Panc1 (cell line): Measurements from ENCODE around the gene NIPBL.

Experiments used
- CTCF ChIP-seq: fragments of 450-650 bp; IDR thresholded peaks from 2 replicates; pipeline ENCODE4 v1.5.1; 2017; ENCODE audit warnings: mild to moderate bottlenecking
- POLR2AphosphoS5 ChIP-seq: IDR thresholded peaks from 2 replicates; pipeline ENCODE4 v1.6.1; 2012; ENCODE audit warnings: mild to moderate bottlenecking, low read depth, low read length, moderate library complexity
- TCF7L2 ChIP-seq: IDR thresholded peaks from 2 replicates; pipeline ENCODE4 v1.6.1; 2011; ENCODE audit warnings: mild to moderate bottlenecking, low read depth, low read length, inconsistent platforms
- TF ChIP-seq, protein P1 (sequence below), 2 experiments: IDR thresholded peaks; 2 replicates each; pipeline ENCODE4 v1.6.1; 2011 to 2012; ENCODE audit warnings: low read depth in 2 of 2, control low read depth in 1 of 2, low read length in 1 of 2, mild to moderate bottlenecking in 1 of 2, moderate library complexity in 1 of 2; ENCODE audit not compliant: insufficient read depth in 1 of 2

GRCh38 chr5:36932699-36933098, 56.1 kb downstream of the NIPBL start:
- TF ChIP-seq CTCF (no peak), POLR2AphosphoS5 (no peak), TCF7L2 (no peak)
- TF ChIP-seq, protein P1, sequence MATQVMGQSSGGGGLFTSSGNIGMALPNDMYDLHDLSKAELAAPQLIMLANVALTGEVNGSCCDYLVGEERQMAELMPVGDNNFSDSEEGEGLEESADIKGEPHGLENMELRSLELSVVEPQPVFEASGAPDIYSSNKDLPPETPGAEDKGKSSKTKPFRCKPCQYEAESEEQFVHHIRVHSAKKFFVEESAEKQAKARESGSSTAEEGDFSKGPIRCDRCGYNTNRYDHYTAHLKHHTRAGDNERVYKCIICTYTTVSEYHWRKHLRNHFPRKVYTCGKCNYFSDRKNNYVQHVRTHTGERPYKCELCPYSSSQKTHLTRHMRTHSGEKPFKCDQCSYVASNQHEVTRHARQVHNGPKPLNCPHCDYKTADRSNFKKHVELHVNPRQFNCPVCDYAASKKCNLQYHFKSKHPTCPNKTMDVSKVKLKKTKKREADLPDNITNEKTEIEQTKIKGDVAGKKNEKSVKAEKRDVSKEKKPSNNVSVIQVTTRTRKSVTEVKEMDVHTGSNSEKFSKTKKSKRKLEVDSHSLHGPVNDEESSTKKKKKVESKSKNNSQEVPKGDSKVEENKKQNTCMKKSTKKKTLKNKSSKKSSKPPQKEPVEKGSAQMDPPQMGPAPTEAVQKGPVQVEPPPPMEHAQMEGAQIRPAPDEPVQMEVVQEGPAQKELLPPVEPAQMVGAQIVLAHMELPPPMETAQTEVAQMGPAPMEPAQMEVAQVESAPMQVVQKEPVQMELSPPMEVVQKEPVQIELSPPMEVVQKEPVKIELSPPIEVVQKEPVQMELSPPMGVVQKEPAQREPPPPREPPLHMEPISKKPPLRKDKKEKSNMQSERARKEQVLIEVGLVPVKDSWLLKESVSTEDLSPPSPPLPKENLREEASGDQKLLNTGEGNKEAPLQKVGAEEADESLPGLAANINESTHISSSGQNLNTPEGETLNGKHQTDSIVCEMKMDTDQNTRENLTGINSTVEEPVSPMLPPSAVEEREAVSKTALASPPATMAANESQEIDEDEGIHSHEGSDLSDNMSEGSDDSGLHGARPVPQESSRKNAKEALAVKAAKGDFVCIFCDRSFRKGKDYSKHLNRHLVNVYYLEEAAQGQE (IDR thresholded peaks at IDR 0.05; ENCODE audit: insufficient read depth in 1 of 2, low read depth in 2 of 2, low read length in 1 of 2) = no peak
